BJ (cell line): ENCODE measurements around the gene ATXN10. TPM values are rescaled to one million over a fixed set of nuclear protein-coding genes. Genes with fewer than 3 reads are reported as not detected.

Experiments
- CTCF ChIA-PET: fragments of 350-600 bp; formaldehyde crosslinking; extraction: SDS; loops from one replicate; lab custom pipeline; 2021; ENCODE audit warnings: antibody characterized with exemption, inconsistent platforms; lab: Yijun Ruan, JAX
- POLR2A ChIA-PET: fragments of 300-600 bp; sonication (Branson Sonifier 250); formaldehyde crosslinking; extraction: SDS; loops from one replicate; lab custom pipeline; 2021; ENCODE audit warnings: antibody characterized with exemption; lab: Charles Lee
- DNase-seq: peaks from one replicate; pipeline ENCODE4 v3.0.0-alpha.2; 2011; ENCODE audit warnings: low read depth
- H3K27me3 ChIP-seq: 2 replicates; pipeline ENCODE4 v1.6.0; 2011; ENCODE audit warnings: low read length; ENCODE audit not compliant: control insufficient read depth, insufficient read depth
- H3K36me3 ChIP-seq: 2 replicates; pipeline ENCODE4 v1.5.1; 2011; ENCODE audit warnings: low read length; ENCODE audit not compliant: control insufficient read depth, insufficient read depth
- H3K4me3 ChIP-seq: 2 replicates; pipeline ENCODE4 v1.5.1; 2011; ENCODE audit warnings: low read depth, mild to moderate bottlenecking, control low read depth, low read length
- CTCF ChIP-seq: IDR thresholded peaks from 2 replicates; pipeline ENCODE4 v1.5.1; 2011; ENCODE audit warnings: low read depth, mild to moderate bottlenecking, control low read depth, inconsistent platforms, low read length, moderate library complexity; ENCODE audit not compliant: insufficient read depth
- polyA plus RNA-seq: library from polyadenylated mRNA; depleted of rRNA; stranded (reverse); fragments of >200 nt; gene quantifications from 2 replicates; pipeline ENCODE4 v1.2.3, GENCODE V29; 2011

The ATXN10 gene
- polyA plus RNA-seq, 1 experiment = 328 TPM

GRCh38 chr22:45832959-45833580 lies 161.4 kb downstream of the ATXN10 start:
- no peak overlapping the region for H3K4me3 ChIP-seq
- no peak for TF ChIP-seq CTCF
- POLR2A ChIA-PET = no interaction called here
- no peaks in the 10 kb centered on the region for H3K27me3 ChIP-seq
- DNase-seq = no peak
- CTCF ChIA-PET = interaction anchor here (0.8 to 2.6 kb wide), 3 partner anchors 9 to 188 kb away, joined by 4 to 12 read pairs (median 5); no protein-coding TSS in a partner anchor
- peaks cover 4% of the 10 kb centered on the region for H3K36me3 ChIP-seq

- CTCF ChIA-PET = interaction anchor here (0.8 to 1.1 kb wide), 2 partner anchors 8 to 29 kb away, joined by 4 to 5 read pairs; no protein-coding TSS in a partner anchor
- Histone ChIP-seq H3K36me3 (peaks cover 4% of the 10 kb centered on the region), H3K27me3 (no peaks in the 10 kb centered on the region), H3K4me3 (no peak overlapping the region)
- TF ChIP-seq CTCF = no peak
- DNase-seq = no peak
- POLR2A ChIA-PET = no interaction called here
These were observed 162.0 kb downstream of the ATXN10 start for GRCh38 chr22:45833613-45834012.

GRCh38 chr22:45834241-45834640 lies 162.6 kb downstream of the ATXN10 start:
- peaks cover 4% of the 10 kb centered on the region for H3K36me3 ChIP-seq
- no peak for TF ChIP-seq CTCF
- H3K4me3 ChIP-seq = no peak overlapping the region
- POLR2A ChIA-PET = no interaction called here
- H3K27me3 ChIP-seq = no peaks in the 10 kb centered on the region
- CTCF ChIA-PET = interaction anchor here (0.7 kb wide), 1 partner anchor 102 kb away, joined by 5 read pairs; no protein-coding TSS in a partner anchor
- no peak for DNase-seq

GRCh38 chr22:45834795-45835194 lies 163.2 kb downstream of the ATXN10 start:
- POLR2A ChIA-PET = no interaction called here
- no peak for DNase-seq
- peaks cover 5% of the 10 kb centered on the region for H3K36me3 ChIP-seq
- H3K27me3 ChIP-seq = no peaks in the 10 kb centered on the region
- CTCF ChIA-PET = interaction anchor here (0.7 kb wide), 1 partner anchor 102 kb away, joined by 5 read pairs; no protein-coding TSS in a partner anchor
- H3K4me3 ChIP-seq = no peak overlapping the region
- TF ChIP-seq CTCF = no peak

- H3K4me3 ChIP-seq = no peak overlapping the region
- no peak for DNase-seq
- no peaks in the 10 kb centered on the region for H3K27me3 ChIP-seq
- POLR2A ChIA-PET = no interaction called here
- TF ChIP-seq CTCF = no peak
- CTCF ChIA-PET = no interaction called here
- peaks cover 7% of the 10 kb centered on the region for H3K36me3 ChIP-seq
These were observed 165.0 kb downstream of the ATXN10 start for GRCh38 chr22:45836418-45837169.
